Stimulated activated effector memory CD8-positive, alpha-beta T cell treated with anti-CD3 and anti-CD28 coated beads, Interleukin-12 subunit alpha, Interleukin-12 subunit beta, amount 100 ng/mL, for 72 hours (primary cell): ENCODE data around the gene SNAPC4.

Source experiments
- ATAC-seq: fragments of 150-1000 bp; cut with Tn5 transposase; 2 replicates; pipeline ENCODE4 v1.10.0; 2021
- DNase-seq, 2 donors: peaks; one replicate each; pipeline ENCODE4 v3.0.0; 2021 to 2022; ENCODE audit warnings: low spot score in 2 of 2
- H3K27ac Mint-ChIP-seq: one replicate; pipeline ENCODE4 v1.8.0; 2022; ENCODE audit warnings: mild to moderate bottlenecking, mixed read lengths
- H3K36me3 Mint-ChIP-seq: one replicate; pipeline ENCODE4 v1.8.0; 2022; ENCODE audit warnings: mild to moderate bottlenecking, mixed read lengths
- H3K4me1 Mint-ChIP-seq: one replicate; pipeline ENCODE4 v1.8.0; 2022; ENCODE audit warnings: mixed read lengths
- H3K4me3 Mint-ChIP-seq: one replicate; pipeline ENCODE4 v1.8.0; 2022; ENCODE audit warnings: mild to moderate bottlenecking, mixed read lengths
- H3K9me3 Mint-ChIP-seq: one replicate; pipeline ENCODE4 v1.8.0; 2022; ENCODE audit warnings: mixed read lengths

SNAPC4 gene

DNA sequence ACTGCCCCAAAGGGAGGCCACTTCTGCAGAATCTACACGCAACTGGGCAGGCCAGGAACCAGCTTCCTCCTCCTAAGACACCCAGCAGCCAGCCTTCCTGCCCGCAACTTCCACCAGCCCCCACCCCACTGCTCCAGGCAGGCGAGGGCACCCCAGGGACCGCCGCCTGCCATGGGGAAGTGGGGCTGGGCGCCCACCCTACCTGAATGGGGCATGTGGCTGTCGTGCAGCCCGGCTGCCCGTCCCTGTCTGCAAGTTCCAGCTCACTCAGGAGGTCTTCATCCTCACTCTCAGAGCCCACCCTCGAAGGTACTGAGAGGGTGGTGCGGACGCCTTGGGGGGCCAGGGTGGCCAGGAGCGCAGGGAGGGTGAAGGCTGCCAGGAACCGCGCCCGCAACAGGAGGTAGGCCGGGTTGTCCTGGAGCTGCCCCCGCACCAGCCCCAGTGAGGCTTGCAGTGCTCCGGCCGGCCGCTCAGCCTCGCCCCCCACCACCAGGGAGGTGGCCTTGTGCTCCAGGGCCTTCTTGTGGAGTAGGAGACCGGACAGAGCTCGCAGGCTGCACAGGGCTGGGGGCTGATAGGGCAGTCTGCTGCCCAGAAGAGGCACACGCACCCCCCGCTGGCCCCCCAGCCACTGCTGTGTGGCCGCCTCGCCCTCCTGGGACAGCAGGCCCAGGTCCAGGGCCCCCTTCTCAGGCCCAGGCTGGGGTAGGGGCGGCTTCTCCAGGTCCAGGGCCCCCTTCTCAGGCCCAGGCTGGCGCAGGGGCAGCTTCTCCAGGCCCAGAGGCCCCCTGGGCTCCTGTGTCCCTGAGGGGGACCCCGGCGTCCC is 22.4 kb downstream of the SNAPC4 start:
- Mint-ChIP-seq H3K27ac (no peak overlapping the region), H3K36me3 (peaks cover 31% of the 10 kb centered on the region), H3K9me3 (no peaks in the 10 kb centered on the region), H3K4me3 (no peak overlapping the region), H3K4me1 (peaks cover 5% of the 10 kb centered on the region)
- ATAC-seq (no peak), DNase-seq (no peak)

DNA sequence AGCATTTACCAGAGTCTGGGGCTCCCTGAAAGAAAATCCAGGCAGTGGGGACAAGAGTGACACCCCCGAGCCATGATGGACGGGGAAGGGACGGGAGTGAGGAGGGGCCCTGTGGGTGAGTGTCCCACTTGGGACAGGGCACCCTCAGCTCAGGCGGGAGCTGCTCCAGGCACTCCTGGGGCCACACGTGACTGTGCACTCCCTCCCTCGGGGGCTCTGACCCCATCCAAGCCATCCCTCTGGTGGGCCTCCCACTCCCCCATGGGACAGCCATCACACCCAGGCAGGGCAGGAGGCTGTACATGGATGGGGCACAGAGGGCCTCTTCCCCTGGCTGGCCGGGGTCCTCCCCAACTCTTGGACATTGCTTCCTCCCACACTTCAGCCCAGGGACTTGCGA is 23.5 kb downstream of the SNAPC4 start:
- ATAC-seq = no peak
- no peak overlapping the region for H3K27ac Mint-ChIP-seq
- no peak overlapping the region for H3K4me3 Mint-ChIP-seq
- H3K36me3 Mint-ChIP-seq = peaks cover 22% of the 10 kb centered on the region
- no peaks in the 10 kb centered on the region for H3K9me3 Mint-ChIP-seq
- H3K4me1 Mint-ChIP-seq = peaks cover 5% of the 10 kb centered on the region
- DNase-seq = no peak

DNA sequence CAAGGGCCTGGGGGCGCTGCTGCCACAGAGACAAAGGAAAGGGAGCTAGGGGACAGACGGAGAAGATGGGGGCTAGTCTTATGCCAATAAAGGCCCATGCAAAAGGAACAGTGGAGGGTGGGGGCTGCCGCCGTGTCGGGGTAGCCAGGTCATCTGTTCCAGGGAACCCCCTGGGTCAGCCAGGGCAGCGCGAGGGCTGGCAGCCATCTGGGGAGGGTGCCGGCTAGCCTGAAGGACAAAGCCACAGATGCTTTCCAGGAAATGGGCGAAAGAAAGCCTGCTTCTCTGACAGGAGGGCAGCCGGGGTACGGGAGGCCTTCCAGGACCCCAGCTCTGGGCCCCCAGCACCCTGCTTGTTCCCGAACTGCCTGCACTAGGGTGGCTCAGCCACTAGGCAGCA is 24.9 kb downstream of the SNAPC4 start:
- H3K27ac Mint-ChIP-seq = no peak overlapping the region

DNA sequence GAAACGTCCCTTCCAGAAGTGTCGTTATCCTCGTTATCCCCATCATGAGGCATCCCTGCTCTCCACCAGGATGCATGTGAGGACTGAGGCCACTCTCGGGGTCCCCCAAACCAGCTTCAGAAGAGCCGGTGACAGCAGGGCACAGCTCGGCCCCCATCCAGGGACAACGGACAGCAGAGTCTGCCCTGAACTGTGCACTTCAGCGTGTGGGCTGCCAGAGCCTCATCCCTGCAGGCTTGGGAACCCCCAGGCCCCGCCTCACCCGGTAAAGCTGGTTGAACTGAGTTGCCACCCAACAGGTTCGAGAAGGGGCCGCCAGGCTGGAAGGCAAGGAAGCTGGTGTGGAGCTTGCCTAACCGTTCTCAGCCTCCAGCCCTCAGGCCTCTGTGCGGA is 25.8 kb downstream of the SNAPC4 start:
- Mint-ChIP-seq H3K4me1 (peaks cover 5% of the 10 kb centered on the region), H3K9me3 (no peaks in the 10 kb centered on the region), H3K4me3 (no peak overlapping the region), H3K27ac (no peak overlapping the region), H3K36me3 (peaks cover 14% of the 10 kb centered on the region)
- ATAC-seq = no peak
- DNase-seq = no peak

More for the DNA sequence above, 24.9 kb downstream of the SNAPC4 start:
- ATAC-seq (no peak), DNase-seq (no peak)
- no peak overlapping the region for H3K4me3 Mint-ChIP-seq
- peaks cover 14% of the 10 kb centered on the region for H3K36me3 Mint-ChIP-seq
- no peaks in the 10 kb centered on the region for H3K9me3 Mint-ChIP-seq
- H3K4me1 Mint-ChIP-seq = peaks cover 5% of the 10 kb centered on the region

DNA sequence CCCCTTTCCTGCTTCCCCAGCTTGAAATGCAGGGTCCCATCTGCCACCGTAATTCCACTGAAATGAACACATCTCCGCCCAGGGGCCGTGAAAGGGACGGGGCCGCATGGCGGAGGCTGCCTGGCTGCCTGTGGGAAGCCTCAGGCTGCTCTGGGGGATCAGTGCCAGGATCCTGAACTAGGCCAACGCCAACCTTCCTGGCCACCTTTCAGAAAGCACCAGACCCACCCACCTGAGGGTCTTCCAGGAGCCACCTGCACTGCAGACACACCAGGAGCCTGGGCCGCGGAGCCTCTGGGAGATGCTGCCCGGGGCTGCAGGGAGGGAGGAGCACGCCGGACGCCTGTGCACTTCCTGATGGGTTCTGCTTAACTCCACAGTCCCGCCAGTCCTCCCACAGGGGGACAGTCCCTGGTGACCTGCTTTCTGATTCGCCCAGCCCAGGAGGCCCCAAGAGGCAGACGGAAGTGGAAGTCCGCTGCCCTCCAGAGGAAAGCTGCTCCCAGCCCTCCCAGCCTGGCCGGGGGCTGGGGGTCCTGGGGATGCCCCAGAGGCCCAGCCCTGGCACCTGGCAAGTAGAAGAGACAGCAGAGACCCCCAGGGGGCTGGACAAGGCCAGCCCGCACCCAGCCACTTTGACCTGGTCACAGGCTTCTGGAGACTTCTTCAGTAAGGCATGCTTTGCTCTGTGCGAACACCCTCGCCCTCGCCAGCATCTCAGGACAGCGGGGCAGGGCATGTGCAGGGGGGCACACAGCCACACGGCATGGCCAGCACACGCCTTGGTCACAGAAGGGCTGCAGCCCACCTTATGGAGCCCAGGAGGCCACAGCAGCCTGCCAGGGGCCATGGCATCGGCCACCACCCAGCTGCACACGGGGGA is 26.4 kb downstream of the SNAPC4 start, which contains the start of gene CARD9:
Gene CARD9 (minus strand): TSS at position 370 of the 883 bp plus-strand sequence. CDS start 1,591 bp downstream, outside the sequence.
- no peak for DNase-seq

DNA sequence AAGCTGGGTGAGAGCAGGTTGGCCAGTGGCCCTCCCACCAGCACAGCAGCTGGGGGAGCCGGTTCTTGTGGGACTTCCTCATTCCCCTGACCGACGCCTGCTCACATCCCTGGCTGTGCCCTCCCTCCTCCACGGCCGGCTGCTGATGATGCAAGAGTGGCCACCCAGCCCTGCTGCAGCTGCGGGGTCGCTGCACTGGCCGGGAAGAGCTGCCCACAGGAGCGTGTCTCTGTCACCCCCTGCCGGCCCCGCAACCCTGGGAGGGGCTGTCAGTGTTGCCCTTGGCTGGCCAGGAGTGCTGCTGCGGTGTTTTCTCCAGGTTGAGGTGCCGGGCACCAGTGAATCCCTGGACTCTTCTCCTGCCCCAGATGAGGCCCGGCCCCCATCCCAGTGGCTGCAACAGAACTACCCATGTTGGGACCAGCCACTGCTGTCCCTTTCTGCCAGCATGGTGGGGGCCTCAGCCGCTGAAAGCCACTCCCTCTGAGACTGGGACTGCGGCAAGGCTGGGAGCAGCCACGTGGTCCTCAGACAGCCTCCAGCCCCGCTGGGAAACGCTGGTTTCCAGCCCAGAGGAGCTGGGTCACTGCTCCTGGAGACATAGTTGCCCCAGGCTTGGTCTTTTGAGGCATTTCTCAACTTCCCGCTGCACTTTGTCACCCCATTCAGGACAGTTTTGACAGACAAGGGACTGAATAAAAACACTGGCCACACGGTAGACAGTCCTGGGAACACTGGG is 27.2 kb downstream of the SNAPC4 start:
- H3K27ac Mint-ChIP-seq = peak overlapping the region; percentile 37
- DNase-seq (no peak), ATAC-seq (no peak)
- peak overlapping the region; percentile 53 for H3K4me3 Mint-ChIP-seq
- peaks cover 14% of the 10 kb centered on the region for H3K36me3 Mint-ChIP-seq
- H3K9me3 Mint-ChIP-seq = no peaks in the 10 kb centered on the region
- peaks cover 5% of the 10 kb centered on the region for H3K4me1 Mint-ChIP-seq

More for the DNA sequence above, 26.4 kb downstream of the SNAPC4 start, which contains the start of gene CARD9:
- H3K27ac Mint-ChIP-seq = peak within 1 kb of the TSS; percentile 37
- H3K36me3 Mint-ChIP-seq = peaks cover 14% of the 10 kb centered on the region
- peak within 1 kb of the TSS; percentile 53 for H3K4me3 Mint-ChIP-seq
- peak; percentile 56 for ATAC-seq
- peaks cover 5% of the 10 kb centered on the region for H3K4me1 Mint-ChIP-seq
- no peaks in the 10 kb centered on the region for H3K9me3 Mint-ChIP-seq

DNA sequence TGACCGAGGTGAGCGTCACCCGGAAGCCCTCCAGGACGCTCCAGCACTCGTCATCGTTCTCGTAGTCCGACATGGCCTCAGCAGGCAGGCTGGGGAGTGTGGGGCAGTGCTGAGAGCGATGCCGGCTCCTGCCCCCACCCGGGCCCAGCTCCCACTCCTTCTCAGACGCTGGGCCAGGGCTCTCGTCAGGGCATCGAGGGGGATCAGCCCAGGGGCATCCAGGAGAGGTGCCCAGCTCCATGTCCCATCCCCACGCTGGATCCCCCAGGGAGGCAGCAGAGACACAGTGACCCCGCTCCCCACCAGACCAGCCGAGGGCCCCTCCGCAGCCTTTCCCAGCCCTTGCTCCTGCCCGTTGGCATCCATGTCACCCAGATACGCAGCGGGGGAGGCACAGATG is 28.0 kb downstream of the SNAPC4 start:
- Mint-ChIP-seq H3K36me3 (peaks cover 13% of the 10 kb centered on the region), H3K27ac (no peak overlapping the region)

DNA sequence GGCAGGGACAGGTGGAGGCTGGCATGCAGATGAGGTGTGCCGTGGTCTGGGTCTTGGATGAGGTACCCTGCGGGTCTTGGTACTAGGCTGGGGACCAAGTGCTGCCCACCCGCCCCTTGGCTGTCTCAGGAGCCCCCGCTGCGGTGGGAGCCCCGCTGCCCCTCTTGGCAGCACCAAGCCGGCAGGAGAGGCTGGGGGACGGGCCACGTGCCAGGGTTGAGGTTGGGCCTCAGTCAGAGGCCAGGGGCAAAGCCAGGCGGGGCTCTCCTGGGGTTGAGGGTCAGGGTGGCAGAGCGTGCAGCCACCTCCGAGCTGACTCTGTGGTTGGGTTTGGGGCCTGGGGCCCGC is 28.5 kb downstream of the SNAPC4 start:
- no peak overlapping the region for H3K27ac Mint-ChIP-seq
- no peak for ATAC-seq
- peaks cover 8% of the 10 kb centered on the region for H3K36me3 Mint-ChIP-seq
- H3K4me1 Mint-ChIP-seq = peaks cover 5% of the 10 kb centered on the region
- DNase-seq = no peak
- no peak overlapping the region for H3K4me3 Mint-ChIP-seq
- no peaks in the 10 kb centered on the region for H3K9me3 Mint-ChIP-seq

More for the DNA sequence above, 28.0 kb downstream of the SNAPC4 start:
- peaks cover 5% of the 10 kb centered on the region for H3K4me1 Mint-ChIP-seq
- no peak for ATAC-seq
- no peaks in the 10 kb centered on the region for H3K9me3 Mint-ChIP-seq
- H3K4me3 Mint-ChIP-seq = peak overlapping the region; percentile 53
- no peak for DNase-seq

DNA sequence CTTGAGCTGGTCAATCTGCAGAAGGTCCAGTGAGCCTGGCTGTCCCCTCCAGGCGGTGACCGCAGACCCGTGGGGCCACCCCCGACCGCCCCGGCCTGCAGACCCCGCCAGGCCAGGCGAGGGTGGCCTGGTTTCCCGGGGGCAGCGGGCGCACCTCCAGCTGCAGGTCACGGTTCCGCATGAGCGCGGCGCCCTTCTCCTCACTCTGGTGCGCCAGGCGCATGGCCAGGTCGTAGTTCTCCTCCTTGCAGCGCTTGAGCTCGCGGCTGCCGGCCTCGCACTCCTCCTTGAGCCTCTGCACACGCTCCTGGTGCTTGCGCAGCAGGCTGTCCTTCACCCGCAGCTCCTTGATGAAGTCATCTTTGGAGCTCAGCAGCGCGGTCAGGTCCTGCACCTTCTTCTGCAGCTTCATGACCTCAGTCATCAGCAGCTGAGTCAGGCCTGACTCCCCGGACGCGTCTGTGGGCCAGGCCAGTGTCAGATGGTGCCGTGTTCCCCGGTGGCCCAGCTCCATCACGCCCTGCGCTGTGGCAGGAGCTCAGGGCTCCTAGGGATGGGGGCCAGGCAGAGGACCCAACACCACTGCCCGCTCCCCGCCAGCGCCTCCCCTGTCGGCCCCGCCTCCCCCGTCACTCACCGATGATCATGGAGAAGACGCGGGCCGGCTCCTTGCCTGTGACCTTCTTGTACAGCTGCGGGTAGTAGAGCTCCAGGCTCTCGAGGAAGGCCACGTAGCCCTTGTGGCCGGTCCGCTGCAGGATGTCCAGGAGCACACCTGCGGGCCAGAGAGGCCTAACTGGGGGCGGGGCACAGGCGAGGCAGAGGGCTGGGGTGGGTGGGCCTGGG is 29.1 kb downstream of the SNAPC4 start:
- ATAC-seq = no peak
- H3K27ac Mint-ChIP-seq = no peak overlapping the region
- peaks cover 5% of the 10 kb centered on the region for H3K4me1 Mint-ChIP-seq
- no peak for DNase-seq
- no peaks in the 10 kb centered on the region for H3K9me3 Mint-ChIP-seq
- H3K36me3 Mint-ChIP-seq = peaks cover 6% of the 10 kb centered on the region
- no peak overlapping the region for H3K4me3 Mint-ChIP-seq

DNA sequence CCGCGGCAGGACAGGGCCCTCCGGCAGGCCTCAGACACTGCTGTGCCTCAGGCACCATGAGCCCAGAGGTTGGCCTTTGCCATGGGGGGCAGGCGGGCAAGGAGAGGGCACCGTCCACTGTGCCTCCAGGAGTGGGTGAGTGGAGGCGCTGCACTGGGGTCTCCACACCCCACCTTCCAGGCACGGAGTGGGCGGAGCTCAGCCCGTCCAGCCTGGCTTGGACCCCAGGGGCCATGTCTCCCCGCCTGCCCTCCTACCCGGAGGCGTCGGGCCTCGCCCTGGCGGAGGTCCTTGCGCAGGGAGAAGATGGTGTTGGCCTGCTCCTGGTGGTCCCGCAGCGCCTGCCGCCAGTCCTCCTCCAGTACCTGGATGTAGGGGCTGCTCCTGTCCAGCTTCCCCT is 29.9 kb downstream of the SNAPC4 start:
- ATAC-seq (no peak), DNase-seq (no peak)
- Mint-ChIP-seq H3K4me1 (peaks cover 5% of the 10 kb centered on the region), H3K36me3 (no peaks in the 10 kb centered on the region), H3K4me3 (no peak overlapping the region), H3K9me3 (no peaks in the 10 kb centered on the region), H3K27ac (no peak overlapping the region)

DNA sequence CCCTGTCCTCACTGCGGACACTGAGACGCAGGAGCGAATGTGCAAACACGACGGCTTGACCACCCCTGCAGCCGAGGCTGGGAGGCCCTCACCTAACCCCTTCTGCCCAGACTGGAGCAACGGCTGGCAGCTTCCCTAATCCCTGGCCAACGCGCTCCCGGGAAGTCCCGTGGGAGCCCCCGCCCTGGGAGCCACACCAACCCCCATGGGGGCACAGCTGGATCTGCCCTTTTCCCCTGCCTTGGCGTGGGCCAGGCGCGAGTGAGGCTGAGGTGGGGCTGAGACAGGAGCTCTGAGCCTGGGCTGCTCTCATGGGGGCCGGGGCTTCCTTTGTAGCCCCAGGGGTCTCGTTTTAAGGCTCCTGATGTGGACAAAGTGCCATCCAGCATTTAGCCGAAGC is 31.8 kb downstream of the SNAPC4 start:
- H3K4me1 Mint-ChIP-seq = peaks cover 5% of the 10 kb centered on the region
- H3K9me3 Mint-ChIP-seq = no peaks in the 10 kb centered on the region
- DNase-seq (no peak), ATAC-seq (no peak)
- peaks cover 3% of the 10 kb centered on the region for H3K36me3 Mint-ChIP-seq
- no peak overlapping the region for H3K27ac Mint-ChIP-seq
- no peak overlapping the region for H3K4me3 Mint-ChIP-seq

DNA sequence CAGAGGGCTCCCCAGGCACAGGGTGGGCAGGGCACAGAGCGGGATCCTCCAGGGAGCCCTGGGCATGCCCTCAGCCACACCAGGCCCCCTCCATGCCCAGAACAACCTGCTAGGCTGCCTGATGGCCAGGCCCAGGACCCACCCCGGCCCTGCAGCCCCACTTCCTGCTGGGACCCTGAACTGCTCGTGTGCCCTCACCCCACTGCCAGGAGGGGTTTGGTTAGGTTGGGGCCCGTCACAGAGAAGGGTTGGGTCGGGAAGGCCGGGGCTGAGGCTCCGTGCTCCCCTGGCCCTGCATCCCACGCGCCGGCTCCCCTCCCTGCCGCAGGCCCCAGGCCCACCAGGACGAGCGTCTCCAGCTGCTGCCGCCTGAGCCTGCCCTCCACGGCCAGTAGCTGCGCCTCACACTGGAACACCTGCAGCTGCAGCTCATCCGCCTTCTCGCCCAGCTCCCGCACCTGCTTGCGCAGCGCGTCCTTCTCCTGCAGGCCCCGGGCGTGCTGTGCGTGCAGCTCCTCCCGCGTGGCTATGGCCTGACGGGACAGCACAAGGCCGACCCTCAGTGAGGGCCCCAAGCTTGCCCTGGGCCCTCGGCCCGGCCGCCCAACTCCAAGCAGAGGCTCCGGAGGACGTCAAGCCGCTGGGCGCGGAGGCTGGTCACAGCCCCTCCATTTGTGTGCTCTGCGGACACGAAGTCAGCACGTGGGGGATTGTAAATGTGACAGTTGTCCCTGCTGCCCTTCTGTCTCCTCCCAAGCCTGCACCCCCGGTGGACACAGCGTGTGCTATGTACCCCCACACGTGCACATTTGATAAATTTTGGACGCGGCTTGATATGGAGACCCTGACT is 32.4 kb downstream of the SNAPC4 start:
- Mint-ChIP-seq H3K4me3 (no peak overlapping the region), H3K27ac (no peak overlapping the region), H3K4me1 (peaks cover 5% of the 10 kb centered on the region), H3K36me3 (peaks cover 8% of the 10 kb centered on the region), H3K9me3 (no peaks in the 10 kb centered on the region)
- DNase-seq (no peak), ATAC-seq (no peak)

DNA sequence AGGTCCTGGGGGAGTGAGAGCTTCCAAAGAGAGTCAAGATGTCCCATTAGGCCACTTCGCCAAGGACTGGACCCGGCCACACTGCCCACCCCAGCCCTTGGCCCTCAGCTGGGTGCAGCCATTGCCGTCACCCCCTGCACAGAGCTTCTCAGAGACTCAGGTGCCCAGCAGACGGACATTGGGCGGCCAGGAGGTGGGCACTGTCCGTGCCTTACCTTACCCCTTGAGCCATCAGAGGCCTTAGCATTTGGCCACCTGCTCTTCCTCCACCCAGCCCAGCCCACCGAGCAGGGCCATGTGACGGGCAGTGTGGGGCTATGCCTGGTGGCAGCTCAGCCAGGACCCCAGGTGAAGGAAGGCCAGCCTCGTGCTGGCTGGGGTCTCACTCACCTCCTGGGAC is 33.1 kb downstream of the SNAPC4 start:
- ATAC-seq = no peak

DNA sequence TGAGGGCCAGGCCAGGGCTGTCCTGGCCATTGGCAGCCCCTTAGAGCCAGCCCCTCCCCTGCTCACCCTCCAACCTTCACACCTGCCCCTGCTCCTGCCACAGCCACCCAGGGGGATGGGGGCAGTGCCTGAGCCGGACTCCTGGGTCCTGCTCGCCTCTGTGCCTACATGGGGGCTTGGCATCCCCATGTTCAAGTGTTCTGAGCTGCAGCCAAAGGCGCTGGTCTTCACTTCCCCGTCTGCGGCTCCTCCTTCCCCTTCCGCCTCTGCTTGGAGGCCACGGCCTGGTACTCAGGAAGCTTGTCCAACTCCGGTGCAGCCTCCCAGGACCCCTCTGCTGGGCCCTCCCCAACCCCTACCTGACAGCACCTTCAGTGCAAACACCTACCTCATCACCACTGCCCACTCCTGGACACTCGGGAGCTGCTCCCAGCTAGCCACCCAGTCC is 34.2 kb downstream of the SNAPC4 start:
- peak overlapping the region; percentile 10 for H3K27ac Mint-ChIP-seq
- peaks cover 9% of the 10 kb centered on the region for H3K4me1 Mint-ChIP-seq
- H3K36me3 Mint-ChIP-seq = peaks cover 8% of the 10 kb centered on the region
- H3K4me3 Mint-ChIP-seq = no peak overlapping the region
- DNase-seq = no peak
- no peak for ATAC-seq
- no peaks in the 10 kb centered on the region for H3K9me3 Mint-ChIP-seq

More for the DNA sequence above, 33.1 kb downstream of the SNAPC4 start:
- Mint-ChIP-seq H3K4me3 (no peak overlapping the region), H3K36me3 (peaks cover 8% of the 10 kb centered on the region), H3K27ac (peak overlapping the region; percentile 10), H3K9me3 (no peaks in the 10 kb centered on the region), H3K4me1 (peaks cover 9% of the 10 kb centered on the region)
- DNase-seq = no peak
